Astrocyte of the spinal cord (primary cell): ENCODE measurements around the gene KRTAP19-4.

ENCODE experiments used
- DNase-seq: peaks from one replicate; pipeline ENCODE4 v3.0.0; 2011; ENCODE audit warnings: low read depth, low spot score
- H3K4me3 ChIP-seq: 2 replicates; pipeline ENCODE4 v1.5.1; 2011; ENCODE audit warnings: low read depth, mild to moderate bottlenecking, low read length, moderate library complexity
- CTCF ChIP-seq: IDR thresholded peaks from 2 replicates; pipeline ENCODE4 v1.5.1; 2012; ENCODE audit warnings: low read depth, mild to moderate bottlenecking, low read length, inconsistent platforms
- in situ Hi-C: cut with HindIII; loops from 2 replicates; pipeline ENCODE4 v1.10.0; 2017; ENCODE audit warnings: low sequenced_read_pairs

Gene KRTAP19-4

GRCh38 chr21:30487336-30487735, 9.6 kb downstream of the KRTAP19-4 start, which contains the start of gene KRTAP19-2:
Gene KRTAP19-2 (minus strand): TSS chr21:30487436. CDS start chr21:30487348, 88 bp downstream.
- no peak for DNase-seq
- no peak within 1 kb of the TSS for H3K4me3 ChIP-seq
- no peak for TF ChIP-seq CTCF
- in situ Hi-C loops, result no loop called here

GRCh38 chr21:30486180-30486579, 10.8 kb downstream of the KRTAP19-4 start:
- no peak for DNase-seq
- in situ Hi-C loops, result no loop called here
- no peak overlapping the region for H3K4me3 ChIP-seq
- TF ChIP-seq CTCF, result no peak

GRCh38 chr21:30482130-30482529, 14.8 kb downstream of the KRTAP19-4 start:
- no peak for TF ChIP-seq CTCF
- DNase-seq, result no peak
- no peak overlapping the region for H3K4me3 ChIP-seq
- in situ Hi-C loops, result no loop called here

DNA sequence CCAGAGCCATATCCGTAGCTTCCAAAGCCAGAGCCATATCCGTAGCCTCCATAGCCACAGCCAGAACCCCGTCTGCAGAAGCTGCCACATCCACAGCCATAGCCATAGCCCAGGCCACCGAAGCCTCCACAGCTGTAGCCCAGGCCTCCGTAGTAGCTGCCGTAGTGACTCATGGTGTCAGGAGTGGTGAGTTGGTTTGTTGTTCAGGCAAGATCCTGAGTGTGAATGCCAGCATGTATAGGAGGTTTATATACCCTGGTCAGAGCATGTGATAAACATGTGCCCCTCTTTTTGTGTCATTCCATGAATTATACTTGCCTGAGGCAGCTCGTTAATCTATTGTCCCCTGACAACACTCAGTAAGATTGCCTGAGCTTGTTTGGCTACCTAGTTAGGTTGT, 16.8 kb downstream of the KRTAP19-4 start, which contains the start of gene KRTAP19-1:
KRTAP19-1 (minus strand) TSS at position 223 of the 400 bp plus-strand sequence; CDS start at position 173, 50 bp downstream.
- no peak within 1 kb of the TSS for H3K4me3 ChIP-seq
- no peak for TF ChIP-seq CTCF
- no peak for DNase-seq
- in situ Hi-C loops, result no loop called here

DNA sequence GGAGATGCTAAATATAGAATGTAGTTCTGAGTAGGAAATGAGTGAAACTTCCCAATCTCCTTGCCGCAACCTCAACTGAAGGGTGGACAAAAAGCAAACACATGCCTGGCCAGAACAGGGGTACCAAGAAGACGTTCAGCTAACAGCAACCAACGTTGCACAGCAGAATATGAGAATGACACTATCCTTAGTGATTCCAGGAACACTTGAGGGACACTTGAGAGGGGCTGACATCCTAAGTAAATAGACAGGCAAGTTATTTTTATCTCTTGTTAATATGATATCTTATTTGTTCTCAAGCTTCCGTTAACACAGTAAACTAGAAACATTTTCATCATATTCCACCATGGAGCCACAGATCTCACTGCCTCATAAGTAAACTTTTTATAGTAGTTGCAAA, 17.7 kb downstream of the KRTAP19-4 start:
- TF ChIP-seq CTCF, result no peak
- H3K4me3 ChIP-seq, result no peak overlapping the region
- no peak for DNase-seq
- in situ Hi-C loops, result no loop called here

GRCh38 chr21:30478004-30478403, 19.0 kb downstream of the KRTAP19-4 start:
- no peak for TF ChIP-seq CTCF
- in situ Hi-C loops, result no loop called here
- no peak overlapping the region for H3K4me3 ChIP-seq
- no peak for DNase-seq
